Activated naive CD4-positive, alpha-beta T cell treated with anti-CD3 and anti-CD28 coated beads, Interleukin-2, amount 50 U/mL, for 24 hours (primary cell): Measurements from ENCODE around the gene PTGIR.

ENCODE experiments used
- H3K27ac Mint-ChIP-seq: one replicate; pipeline ENCODE4 v1.8.0; 2021; ENCODE audit warnings: mild to moderate bottlenecking, mixed read lengths
- H3K27me3 Mint-ChIP-seq: one replicate; pipeline ENCODE4 v1.8.0; 2021; ENCODE audit warnings: mixed read lengths
- H3K36me3 Mint-ChIP-seq: one replicate; pipeline ENCODE4 v1.8.0; 2021; ENCODE audit warnings: mixed read lengths
- H3K4me1 Mint-ChIP-seq: one replicate; pipeline ENCODE4 v1.8.0; 2021; ENCODE audit warnings: mixed read lengths
- H3K4me3 Mint-ChIP-seq: one replicate; pipeline ENCODE4 v1.8.0; 2021; ENCODE audit warnings: mild to moderate bottlenecking, mixed read lengths
- H3K9me3 Mint-ChIP-seq: one replicate; pipeline ENCODE4 v1.8.0; 2021; ENCODE audit warnings: mixed read lengths

Gene PTGIR

DNA sequence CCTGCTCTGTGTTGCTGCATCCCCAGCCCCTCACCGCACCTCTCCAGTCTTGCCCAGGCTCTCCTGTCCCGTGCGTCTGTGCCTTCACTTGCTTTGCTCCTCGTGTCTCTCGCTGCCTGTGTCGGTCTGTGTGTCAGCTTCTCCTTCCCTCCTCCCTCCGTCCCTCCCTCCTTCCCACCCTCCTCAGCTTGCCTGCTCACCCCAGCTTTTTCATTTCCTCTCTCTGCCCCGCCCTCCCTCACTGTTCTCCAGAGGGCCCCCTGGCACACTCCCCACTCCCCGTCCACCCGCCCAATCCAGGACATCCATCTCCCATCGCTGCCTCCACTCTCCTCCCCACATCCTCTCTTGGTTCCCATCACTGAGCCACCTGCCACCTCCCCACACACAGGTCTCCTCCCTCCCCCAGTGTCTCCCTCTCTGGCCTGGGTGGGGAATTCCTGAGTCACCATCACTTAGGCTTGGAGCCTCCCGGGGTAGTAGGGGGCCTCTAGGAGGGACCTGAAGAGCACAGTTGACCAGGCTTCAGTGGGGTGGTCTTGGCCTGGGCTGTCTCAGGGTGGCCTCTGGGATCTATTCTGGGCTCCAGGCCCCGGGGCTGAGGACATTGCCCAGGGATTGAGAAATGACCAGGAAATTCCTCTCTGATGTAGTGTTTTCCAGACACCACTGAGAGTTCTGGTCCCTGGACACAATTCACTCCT, at the start of gene PTGIR:
Gene PTGIR, minus strand, starts transcription at position 132 of the 704 bp plus-strand sequence. CDS start 864 bp downstream, outside the sequence.
- no peaks in the 10 kb centered on the region for H3K9me3 Mint-ChIP-seq
- H3K27ac Mint-ChIP-seq = peak within 1 kb of the TSS; percentile 93
- no peaks in the 10 kb centered on the region for H3K27me3 Mint-ChIP-seq
- peaks cover 49% of the 10 kb centered on the region for H3K4me1 Mint-ChIP-seq
- H3K4me3 Mint-ChIP-seq = peak within 1 kb of the TSS; percentile 66
- no peaks in the 10 kb centered on the region for H3K36me3 Mint-ChIP-seq

- H3K4me3 Mint-ChIP-seq = no peak overlapping the region
- no peaks in the 10 kb centered on the region for H3K4me1 Mint-ChIP-seq
- no peaks in the 10 kb centered on the region for H3K27me3 Mint-ChIP-seq
- peaks cover 9% of the 10 kb centered on the region for H3K36me3 Mint-ChIP-seq
- H3K9me3 Mint-ChIP-seq = no peaks in the 10 kb centered on the region
- peak overlapping the region; percentile 17 for H3K27ac Mint-ChIP-seq
These were observed 45.9 kb upstream of the PTGIR start for GRCh38 chr19:46670813-46671212.

- H3K4me3 Mint-ChIP-seq = no peak overlapping the region
- H3K4me1 Mint-ChIP-seq = no peaks in the 10 kb centered on the region
- peaks cover 5% of the 10 kb centered on the region for H3K36me3 Mint-ChIP-seq
- no peaks in the 10 kb centered on the region for H3K9me3 Mint-ChIP-seq
- no peak overlapping the region for H3K27ac Mint-ChIP-seq
- H3K27me3 Mint-ChIP-seq = no peaks in the 10 kb centered on the region
These were observed 43.8 kb upstream of the PTGIR start for GRCh38 chr19:46668662-46669061.

DNA sequence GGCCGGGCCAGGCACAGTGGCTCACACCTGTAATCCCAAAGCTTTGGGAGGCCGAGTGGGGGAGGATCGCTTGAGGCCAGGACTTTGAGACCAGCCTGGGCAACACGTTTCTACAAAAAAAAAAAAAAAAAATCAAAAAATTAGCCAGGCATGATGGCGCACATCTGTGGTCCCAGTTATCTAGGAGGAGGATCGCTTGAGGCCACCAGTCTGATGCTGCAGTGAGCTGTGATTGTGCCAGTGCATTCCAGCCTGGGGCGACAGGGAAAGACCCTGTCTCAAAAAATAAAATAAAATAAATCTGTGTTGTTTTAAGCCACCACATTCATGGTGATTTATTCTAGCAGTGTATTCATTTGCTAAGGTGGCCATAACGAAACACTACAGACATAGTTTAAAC, 40.2 kb upstream of the PTGIR start:
- H3K36me3 Mint-ChIP-seq = no peaks in the 10 kb centered on the region
- H3K27ac Mint-ChIP-seq = no peak overlapping the region
- H3K4me1 Mint-ChIP-seq = peaks cover 9% of the 10 kb centered on the region
- no peaks in the 10 kb centered on the region for H3K27me3 Mint-ChIP-seq
- H3K9me3 Mint-ChIP-seq = no peaks in the 10 kb centered on the region
- H3K4me3 Mint-ChIP-seq = no peak overlapping the region

- H3K4me1 Mint-ChIP-seq = peaks cover 19% of the 10 kb centered on the region
- H3K27ac Mint-ChIP-seq = peak overlapping the region; percentile 69
- peaks cover 7% of the 10 kb centered on the region for H3K27me3 Mint-ChIP-seq
- H3K36me3 Mint-ChIP-seq = no peaks in the 10 kb centered on the region
- peak overlapping the region; percentile 83 for H3K4me3 Mint-ChIP-seq
- no peaks in the 10 kb centered on the region for H3K9me3 Mint-ChIP-seq
These were observed 37.1 kb upstream of the PTGIR start for GRCh38 chr19:46661735-46662592.

GRCh38 chr19:46661020-46661731, 36.3 kb upstream of the PTGIR start, which contains the start of gene DACT3:
DACT3 (minus strand) TSS chr19:46661182; CDS start chr19:46661064, 118 bp downstream.
- peak within 1 kb of the TSS; percentile 83 for H3K4me3 Mint-ChIP-seq
- H3K4me1 Mint-ChIP-seq = peaks cover 19% of the 10 kb centered on the region
- no peaks in the 10 kb centered on the region for H3K36me3 Mint-ChIP-seq
- H3K9me3 Mint-ChIP-seq = no peaks in the 10 kb centered on the region
- H3K27ac Mint-ChIP-seq = peak within 1 kb of the TSS; percentile 69
- peaks cover 7% of the 10 kb centered on the region for H3K27me3 Mint-ChIP-seq

- H3K4me3 Mint-ChIP-seq = peak overlapping the region; percentile 44
- no peak overlapping the region for H3K27ac Mint-ChIP-seq
- H3K9me3 Mint-ChIP-seq = no peaks in the 10 kb centered on the region
- no peaks in the 10 kb centered on the region for H3K36me3 Mint-ChIP-seq
- H3K27me3 Mint-ChIP-seq = peaks cover 7% of the 10 kb centered on the region
- H3K4me1 Mint-ChIP-seq = peaks cover 19% of the 10 kb centered on the region
These were observed 35.7 kb upstream of the PTGIR start for GRCh38 chr19:46660551-46661019.

DNA sequence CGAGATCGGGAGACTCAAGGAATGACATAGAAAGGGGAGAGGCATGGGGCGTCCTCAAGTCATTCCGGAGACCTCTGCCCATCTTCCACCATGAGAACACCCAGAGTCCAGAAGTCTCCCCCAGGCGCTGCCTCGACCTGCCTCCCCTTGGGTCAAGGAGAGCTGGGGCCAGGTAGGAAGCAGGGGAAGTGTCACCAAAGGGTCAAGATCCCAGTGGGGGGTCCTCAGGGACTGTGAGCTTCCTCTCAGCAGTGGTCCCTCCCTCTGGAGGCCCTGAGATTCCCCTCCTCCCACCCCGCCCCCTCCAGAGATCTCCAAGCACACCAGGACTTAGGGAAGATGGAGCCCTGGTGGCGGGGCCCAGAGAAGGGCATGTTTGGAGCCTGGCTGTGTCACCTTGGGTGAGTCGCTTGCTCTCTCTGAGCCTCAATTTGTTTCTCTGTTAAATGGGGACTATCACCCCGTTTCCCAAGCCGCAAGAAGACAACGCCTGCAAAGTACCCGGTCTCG, 35.2 kb upstream of the PTGIR start:
- Mint-ChIP-seq H3K9me3 (no peaks in the 10 kb centered on the region), H3K4me1 (peaks cover 19% of the 10 kb centered on the region), H3K4me3 (peak overlapping the region; percentile 81), H3K27me3 (peaks cover 7% of the 10 kb centered on the region), H3K36me3 (no peaks in the 10 kb centered on the region), H3K27ac (peak overlapping the region; percentile 46)

DNA sequence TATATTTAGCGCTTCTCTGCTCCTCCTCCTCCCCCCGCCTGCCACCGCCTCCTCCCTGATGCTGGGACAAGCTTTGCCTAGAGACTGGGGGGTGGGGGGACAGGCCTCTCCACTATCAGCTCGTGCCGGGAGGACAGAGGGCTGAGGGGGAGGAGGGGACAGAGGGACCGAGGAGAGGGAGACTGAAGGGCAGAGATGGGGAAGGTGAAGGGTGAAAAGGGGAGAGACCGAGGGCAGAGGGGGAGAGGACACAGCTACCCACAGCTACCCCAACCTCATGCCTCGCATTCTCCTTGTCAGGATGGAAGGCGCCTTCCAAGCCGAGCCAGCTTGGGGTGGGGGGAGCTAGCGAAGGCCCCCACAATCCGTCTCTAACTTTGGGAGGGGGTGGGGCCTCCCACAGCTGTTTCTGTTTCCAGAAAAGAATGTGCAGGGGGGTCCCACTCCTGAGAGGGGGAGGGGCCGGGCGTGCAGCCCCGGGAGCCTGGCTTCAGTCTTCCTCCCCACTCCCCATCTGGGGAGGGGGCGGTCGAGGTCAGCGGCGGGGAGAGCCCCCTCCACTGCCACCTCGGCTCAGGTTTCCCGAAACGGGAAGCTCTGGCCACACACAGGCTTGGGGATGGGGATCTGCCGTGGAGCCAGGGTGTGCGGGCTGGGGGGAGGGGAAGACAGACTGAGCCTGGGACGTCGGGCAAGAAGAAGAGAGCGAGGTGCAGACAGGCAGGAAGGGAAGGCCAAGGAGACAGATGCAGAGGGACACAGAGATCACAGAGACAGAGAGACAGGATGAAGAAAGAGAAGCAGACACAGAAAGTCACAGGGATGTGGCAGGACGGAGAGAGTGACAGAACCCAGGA, 34.5 kb upstream of the PTGIR start:
- Mint-ChIP-seq H3K4me1 (peaks cover 19% of the 10 kb centered on the region), H3K4me3 (peak overlapping the region; percentile 81), H3K27ac (peak overlapping the region; percentile 46), H3K36me3 (no peaks in the 10 kb centered on the region), H3K27me3 (peaks cover 7% of the 10 kb centered on the region), H3K9me3 (no peaks in the 10 kb centered on the region)

DNA sequence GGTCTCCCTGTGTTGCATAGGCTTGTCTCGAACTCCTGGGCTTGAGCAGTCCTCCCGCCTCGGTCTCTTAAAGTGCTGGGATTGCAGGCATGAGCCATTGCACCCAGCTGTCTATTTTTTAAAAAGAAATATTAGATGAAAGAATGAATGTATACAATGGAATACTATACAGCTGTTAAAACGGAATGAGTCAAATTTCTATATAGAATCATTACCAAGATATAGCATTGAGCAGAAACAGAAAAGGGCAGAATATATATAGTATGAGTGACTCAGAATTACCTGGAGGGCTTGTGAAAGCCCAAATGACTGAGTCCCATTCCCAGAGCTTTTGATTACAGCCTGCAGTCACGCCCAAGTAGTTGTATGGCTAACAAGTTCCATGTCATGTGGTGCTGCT, 31.7 kb upstream of the PTGIR start:
- no peaks in the 10 kb centered on the region for H3K9me3 Mint-ChIP-seq
- H3K27ac Mint-ChIP-seq = no peak overlapping the region
- H3K4me1 Mint-ChIP-seq = peaks cover 10% of the 10 kb centered on the region
- H3K27me3 Mint-ChIP-seq = peaks cover 12% of the 10 kb centered on the region
- H3K36me3 Mint-ChIP-seq = no peaks in the 10 kb centered on the region
- no peak overlapping the region for H3K4me3 Mint-ChIP-seq

- Mint-ChIP-seq H3K27me3 (peaks cover 19% of the 10 kb centered on the region), H3K27ac (no peak overlapping the region), H3K36me3 (peaks cover 2% of the 10 kb centered on the region), H3K4me1 (peaks cover 10% of the 10 kb centered on the region), H3K4me3 (no peak overlapping the region), H3K9me3 (no peaks in the 10 kb centered on the region)
These were observed 29.8 kb upstream of the PTGIR start for GRCh38 chr19:46654621-46655152.

- Mint-ChIP-seq H3K27me3 (peaks cover 26% of the 10 kb centered on the region), H3K36me3 (peaks cover 4% of the 10 kb centered on the region), H3K9me3 (no peaks in the 10 kb centered on the region), H3K4me3 (peak overlapping the region; percentile 51), H3K27ac (peak overlapping the region; percentile 76), H3K4me1 (peaks cover 12% of the 10 kb centered on the region)
These were observed 25.6 kb upstream of the PTGIR start for GRCh38 chr19:46650445-46650844.

DNA sequence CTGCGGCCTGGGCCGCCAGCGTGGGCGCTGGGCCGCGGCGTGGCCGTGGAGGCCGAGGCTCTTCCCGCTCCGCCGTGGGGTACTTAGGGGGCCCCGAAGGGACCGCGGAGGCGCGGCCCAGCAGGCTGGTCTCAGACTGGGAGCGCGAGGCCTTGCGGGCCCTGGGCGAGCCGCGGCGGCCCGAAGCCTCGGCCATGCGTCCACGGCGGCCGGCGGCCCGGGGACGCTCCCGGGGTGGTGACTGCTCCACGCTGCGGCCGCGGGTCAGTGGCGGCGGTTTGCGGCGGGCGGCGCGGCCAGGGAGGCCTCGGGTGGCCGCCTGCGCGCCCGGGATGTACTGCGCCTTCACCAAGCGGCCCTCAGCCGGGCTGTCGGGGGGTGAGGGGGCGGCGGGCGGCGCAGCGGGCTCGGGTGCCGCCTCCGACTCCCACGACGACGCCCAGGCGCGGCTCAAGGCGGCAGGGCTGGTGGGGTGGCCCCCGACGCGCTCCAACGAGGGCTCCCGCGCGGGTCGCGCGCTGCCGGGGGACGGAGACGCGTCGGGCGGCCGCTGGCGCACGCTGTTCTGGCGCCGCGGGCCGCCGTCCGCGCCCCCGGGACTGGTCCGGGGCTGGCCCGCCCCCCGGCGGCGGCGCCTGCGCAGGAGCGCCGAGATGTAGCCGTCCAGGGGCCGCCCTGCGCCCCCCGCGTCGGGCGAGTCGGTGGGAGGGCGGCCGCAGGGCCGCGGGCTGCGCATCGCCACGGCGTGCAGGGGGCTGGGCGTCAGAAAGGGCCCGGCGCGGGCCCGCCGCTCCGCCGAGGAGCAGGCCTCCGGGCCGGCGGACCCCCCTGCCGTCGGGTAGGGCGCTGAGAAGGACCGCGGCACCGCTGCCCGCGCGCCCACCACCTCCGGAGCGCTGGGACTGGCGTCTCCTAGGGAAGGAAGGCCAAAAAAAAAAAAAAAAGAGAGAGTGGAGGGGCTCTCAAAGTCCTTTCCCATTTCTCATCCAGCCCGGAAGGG, 24.4 kb upstream of the PTGIR start:
- Mint-ChIP-seq H3K4me1 (peaks cover 12% of the 10 kb centered on the region), H3K27me3 (peaks cover 26% of the 10 kb centered on the region), H3K9me3 (no peaks in the 10 kb centered on the region), H3K4me3 (no peak overlapping the region), H3K27ac (no peak overlapping the region), H3K36me3 (peaks cover 4% of the 10 kb centered on the region)
